Measurements from ENCODE around the gene CHAT.

The CHAT gene

GRCh38 chr10:49587981-49588380 is 25.9 kb upstream of the CHAT start:
- no peak for DNase-seq (ENCODE audit: extremely low read depth, low read depth)
- H3K4me3 ChIP-seq (replicated peaks; ENCODE audit: low read depth, low read length) = no peak overlapping the region
- TF ChIP-seq CTCF (IDR thresholded peaks at IDR 0.05; ENCODE audit: low read depth, low read length, missing control alignments) = no peak

DNA sequence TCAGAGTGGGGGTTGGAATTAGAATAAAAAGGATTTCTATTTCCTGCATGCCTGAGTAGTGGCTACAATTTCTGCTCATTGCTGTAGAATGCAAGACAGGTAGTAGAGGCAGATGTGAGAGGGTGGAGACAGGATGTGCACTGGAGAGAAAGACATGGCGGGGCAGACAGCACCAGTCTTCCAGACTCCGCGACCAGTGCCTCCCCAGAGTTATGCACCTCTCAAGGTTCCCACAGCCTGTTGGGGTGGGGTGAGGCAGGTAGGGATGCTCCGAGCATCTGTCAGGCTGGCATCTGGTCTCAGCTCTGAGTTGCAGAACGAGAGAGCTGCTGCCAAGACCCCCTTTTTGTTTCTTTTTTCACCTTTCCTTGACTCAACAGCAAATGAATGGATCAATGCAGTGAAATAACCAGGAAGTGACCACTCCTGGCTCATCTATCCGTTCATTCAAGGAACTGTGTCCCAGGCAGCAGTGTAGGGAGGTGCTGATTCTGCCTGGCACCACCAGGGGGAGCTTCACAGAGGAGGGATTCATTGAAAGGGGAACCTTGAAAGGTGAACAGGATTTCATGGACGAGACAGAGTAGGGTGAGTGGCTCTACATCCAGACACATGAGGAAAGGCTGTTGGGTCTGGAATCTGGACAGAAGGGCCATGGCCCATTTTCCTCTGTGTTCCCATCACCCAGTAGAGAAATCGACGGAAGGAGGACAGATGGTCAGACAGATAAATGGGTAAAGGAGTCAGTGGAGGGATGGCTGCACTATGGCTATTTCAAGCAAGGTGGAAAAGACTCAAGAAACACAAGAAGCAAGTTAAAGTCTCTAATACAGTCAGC is 20.9 kb upstream of the CHAT start:
- peak; percentile 99 for TF ChIP-seq CTCF (IDR thresholded peaks at IDR 0.05; ENCODE audit: low read depth, low read length, missing control alignments)
- no peak overlapping the region for H3K4me3 ChIP-seq (replicated peaks; ENCODE audit: low read depth, low read length)
- no peak for DNase-seq (ENCODE audit: extremely low read depth, low read depth)

DNA sequence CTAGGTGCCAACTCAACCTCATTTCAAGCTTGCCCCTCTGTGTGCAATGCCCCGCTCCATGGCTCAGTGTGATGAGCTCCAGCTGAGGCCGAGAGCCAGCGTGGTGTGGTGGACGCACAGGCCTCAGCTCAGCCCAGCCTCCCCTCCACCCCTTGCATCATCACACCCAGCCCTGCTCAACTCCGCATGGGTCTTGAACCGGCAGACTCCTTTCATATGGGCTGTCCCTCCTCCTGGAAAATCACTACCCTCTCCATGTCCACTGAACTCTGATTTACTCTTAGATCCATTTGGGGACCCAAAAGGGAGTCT is 20.3 kb upstream of the CHAT start:
- no peak overlapping the region for H3K4me3 ChIP-seq (replicated peaks; ENCODE audit: low read depth, low read length)
- no peak for TF ChIP-seq CTCF (IDR thresholded peaks at IDR 0.05; ENCODE audit: low read depth, low read length, missing control alignments)
- DNase-seq (ENCODE audit: extremely low read depth, low read depth) = no peak

GRCh38 chr10:49593998-49594397 is 19.8 kb upstream of the CHAT start:
- no peak for DNase-seq (ENCODE audit: extremely low read depth, low read depth)
- TF ChIP-seq CTCF (IDR thresholded peaks at IDR 0.05; ENCODE audit: low read depth, low read length, missing control alignments) = no peak
- H3K4me3 ChIP-seq (replicated peaks; ENCODE audit: low read depth, low read length) = no peak overlapping the region

GRCh38 chr10:49594594-49594993 is 19.2 kb upstream of the CHAT start:
- DNase-seq (ENCODE audit: extremely low read depth, low read depth) = peak; percentile 45
- H3K4me3 ChIP-seq (replicated peaks; ENCODE audit: low read depth, low read length) = no peak overlapping the region
- TF ChIP-seq CTCF (IDR thresholded peaks at IDR 0.05; ENCODE audit: low read depth, low read length, missing control alignments) = peak; percentile 82

- no peak overlapping the region for H3K4me3 ChIP-seq (replicated peaks; ENCODE audit: low read depth, low read length)
- TF ChIP-seq CTCF (IDR thresholded peaks at IDR 0.05; ENCODE audit: low read depth, low read length, missing control alignments) = no peak
- DNase-seq (ENCODE audit: extremely low read depth, low read depth) = no peak
Observed at GRCh38 chr10:49595003-49595712, 18.7 kb upstream of the CHAT start.
